NCI-H1417 (cell line): Measurements from ENCODE around the gene PGM2.
A peak's percentile ranks its signal among the peaks of the same experiment; 100 is the strongest.
"Not testable (repeated sequence)": the region's sequence is repeated elsewhere in the genome, so short reads cannot be mapped to it uniquely, and the experiment has no call there.

Experiments used
- DNase-seq, 3 experiments: peaks; one replicate each; lab custom pipeline; 2025; lab: John Stamatoyannopoulos, UW

The PGM2 gene

GRCh38 chr4:37818752-37819151 lies 7.7 kb upstream of the PGM2 start:
- no peak for DNase-seq

- DNase-seq = not testable (repeated sequence)
Measured at GRCh38 chr4:37820458-37820857, 6.0 kb upstream of the PGM2 start.

- DNase-seq = peak; percentile 51 to 77 (median 69)
Measured at GRCh38 chr4:37821953-37822605, 4.4 kb upstream of the PGM2 start.

- peak in 1 of 3 experiments; percentile 31 for DNase-seq
Measured at GRCh38 chr4:37825501-37825900, 985 bp upstream of the PGM2 start.

- DNase-seq = peak in 2 of 3 experiments; percentile 65 to 71
Measured at GRCh38 chr4:37825968-37826294, 555 bp upstream of the PGM2 start.

GRCh38 chr4:37827030-37827685 lies 672 bp downstream of the PGM2 start:
- DNase-seq = peak in 2 of 3 experiments; percentile 48 to 50

- no peak for DNase-seq
Measured at GRCh38 chr4:37827802-37828321, 1.4 kb downstream of the PGM2 start.

- no peak for DNase-seq
Measured at GRCh38 chr4:37828843-37829242, 2.4 kb downstream of the PGM2 start.

- DNase-seq = peak in 1 of 3 experiments; percentile 36
Measured at GRCh38 chr4:37830640-37831039, 4.2 kb downstream of the PGM2 start.

GRCh38 chr4:37835031-37835430 lies 8.5 kb downstream of the PGM2 start:
- no peak for DNase-seq

- no peak for DNase-seq
Measured at GRCh38 chr4:37835806-37836205, 9.3 kb downstream of the PGM2 start.

GRCh38 chr4:37836274-37836673 lies 9.8 kb downstream of the PGM2 start:
- DNase-seq = no peak

- DNase-seq = no peak
Measured at GRCh38 chr4:37836838-37837440, 10.5 kb downstream of the PGM2 start.

- DNase-seq = no peak
Measured at GRCh38 chr4:37837446-37837845, 11.0 kb downstream of the PGM2 start.

GRCh38 chr4:37839426-37839825 lies 12.9 kb downstream of the PGM2 start:
- DNase-seq = no peak

- DNase-seq = no peak
Measured at GRCh38 chr4:37844204-37844603, 17.7 kb downstream of the PGM2 start.

GRCh38 chr4:37845201-37845600 lies 18.7 kb downstream of the PGM2 start:
- DNase-seq = no peak

- DNase-seq = no peak
Measured at GRCh38 chr4:37847311-37847884, 20.9 kb downstream of the PGM2 start.

GRCh38 chr4:37852376-37852775 lies 25.9 kb downstream of the PGM2 start:
- no peak for DNase-seq

GRCh38 chr4:37858112-37858511 lies 31.6 kb downstream of the PGM2 start:
- no peak for DNase-seq

GRCh38 chr4:37858872-37859271 lies 32.4 kb downstream of the PGM2 start:
- no peak for DNase-seq

GRCh38 chr4:37860266-37860665 lies 33.8 kb downstream of the PGM2 start:
- DNase-seq = no peak

GRCh38 chr4:37862961-37863360 lies 36.5 kb downstream of the PGM2 start:
- DNase-seq = no peak
